ACHN (cell line): ENCODE measurements around the gene ZNF507.

Experiments
- DNase-seq: peaks from one replicate; pipeline ENCODE4 v3.0.0-alpha.2; 2015
- in situ Hi-C: cut with HindIII; loops from 2 replicates; pipeline ENCODE4 v1.10.0; 2017; ENCODE audit warnings: low sequenced_read_pairs, low pct_ligation_motif_present, low pct_unique_long_range_greater_than_20kb

The ZNF507 gene

DNA sequence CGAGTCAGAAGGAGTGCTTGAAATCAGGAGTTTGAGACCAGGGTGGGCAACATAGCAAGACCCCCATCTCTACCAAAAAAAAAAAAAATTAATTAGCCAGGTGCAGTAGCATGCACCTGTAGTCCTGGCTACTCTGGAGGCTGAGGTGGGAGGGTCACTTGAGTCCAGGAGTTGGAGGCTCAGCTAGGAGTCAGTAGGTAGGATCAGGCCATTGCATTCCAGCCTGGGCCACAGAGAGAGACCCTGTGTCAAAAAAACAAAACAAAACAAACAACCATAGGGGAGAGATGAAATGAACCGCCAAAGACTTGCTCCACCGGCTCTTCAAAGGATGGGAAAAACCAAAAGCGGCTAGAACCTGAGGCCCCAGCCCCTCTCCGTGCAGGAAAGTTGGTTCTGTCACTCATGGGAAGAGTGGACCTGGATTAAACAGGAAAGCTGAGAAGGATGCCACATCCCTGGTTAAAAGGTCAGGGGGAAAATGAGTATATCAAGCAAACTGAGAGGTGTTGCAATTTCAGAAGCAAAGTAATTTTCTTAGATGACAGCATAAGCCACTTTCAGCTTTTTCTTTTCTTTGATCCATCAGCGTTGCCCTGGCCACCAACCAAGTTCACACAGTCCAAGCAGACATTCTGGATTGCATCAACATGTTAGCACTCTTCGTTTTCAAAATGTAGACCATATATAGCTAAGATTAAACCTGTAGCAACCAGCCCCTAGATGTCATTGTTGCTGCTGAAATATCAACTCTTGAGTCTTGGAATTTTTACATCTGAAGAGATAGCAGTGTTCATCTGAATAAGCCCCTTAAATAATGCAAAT is 8.9 kb upstream of the ZNF507 start:
- in situ Hi-C loops = no loop called here
- no peak for DNase-seq

DNA sequence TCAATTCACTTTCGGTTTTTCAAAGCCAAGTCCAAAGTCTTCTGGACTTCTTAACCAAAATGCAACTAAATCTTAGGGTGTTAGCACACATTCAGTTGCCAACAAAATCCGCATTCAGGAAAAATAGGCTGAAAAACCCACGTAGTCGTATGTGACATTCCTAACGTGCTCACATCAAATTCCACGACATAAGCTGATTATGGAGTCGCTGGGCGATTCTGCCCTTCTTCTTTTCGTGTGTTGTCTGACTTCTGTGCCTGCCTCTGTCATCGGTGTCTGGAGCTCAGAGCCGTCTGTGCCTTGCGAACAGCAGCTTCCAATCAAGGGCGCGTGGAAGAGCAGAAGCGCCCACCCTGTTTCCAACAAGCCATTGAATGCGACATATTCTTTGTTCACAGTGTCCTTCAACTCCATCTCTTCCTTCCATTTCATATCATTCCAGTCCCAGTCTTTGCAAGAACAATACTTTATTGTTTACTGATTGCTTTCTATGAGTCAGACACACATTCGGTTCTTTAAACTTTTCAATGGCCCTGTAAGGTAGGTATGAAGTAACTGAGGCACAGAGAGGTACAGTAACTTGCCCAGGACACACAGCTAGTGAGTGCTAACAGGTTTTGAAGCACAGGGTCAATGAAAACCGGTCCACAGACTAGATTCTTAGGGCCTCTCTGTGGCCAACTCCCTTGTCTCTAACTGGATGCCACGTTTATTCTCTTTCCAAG is 8.2 kb upstream of the ZNF507 start:
- in situ Hi-C loops = no loop called here

DNA sequence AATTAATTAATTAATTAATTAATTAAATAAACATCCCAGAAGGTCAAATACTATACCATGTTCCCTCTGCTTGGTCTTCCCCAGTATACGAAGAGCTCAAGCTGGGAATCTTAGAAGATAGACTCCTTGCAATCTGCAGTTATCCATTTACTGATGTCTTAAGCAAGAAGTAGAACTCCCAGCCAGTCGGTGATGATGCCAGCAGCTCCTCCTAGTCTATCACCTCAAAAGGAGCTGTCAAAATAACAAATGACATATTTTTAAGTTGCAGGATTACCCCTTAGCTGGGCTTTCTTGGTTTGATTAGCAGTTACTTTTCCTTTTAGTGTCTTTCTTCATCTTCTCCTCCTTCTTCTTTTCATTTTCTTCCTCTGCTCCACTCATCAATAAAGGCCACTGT is 6.0 kb upstream of the ZNF507 start:
- no peak for DNase-seq
- in situ Hi-C loops = no loop called here

More for the DNA sequence above, 8.2 kb upstream of the ZNF507 start:
- DNase-seq = no peak

DNA sequence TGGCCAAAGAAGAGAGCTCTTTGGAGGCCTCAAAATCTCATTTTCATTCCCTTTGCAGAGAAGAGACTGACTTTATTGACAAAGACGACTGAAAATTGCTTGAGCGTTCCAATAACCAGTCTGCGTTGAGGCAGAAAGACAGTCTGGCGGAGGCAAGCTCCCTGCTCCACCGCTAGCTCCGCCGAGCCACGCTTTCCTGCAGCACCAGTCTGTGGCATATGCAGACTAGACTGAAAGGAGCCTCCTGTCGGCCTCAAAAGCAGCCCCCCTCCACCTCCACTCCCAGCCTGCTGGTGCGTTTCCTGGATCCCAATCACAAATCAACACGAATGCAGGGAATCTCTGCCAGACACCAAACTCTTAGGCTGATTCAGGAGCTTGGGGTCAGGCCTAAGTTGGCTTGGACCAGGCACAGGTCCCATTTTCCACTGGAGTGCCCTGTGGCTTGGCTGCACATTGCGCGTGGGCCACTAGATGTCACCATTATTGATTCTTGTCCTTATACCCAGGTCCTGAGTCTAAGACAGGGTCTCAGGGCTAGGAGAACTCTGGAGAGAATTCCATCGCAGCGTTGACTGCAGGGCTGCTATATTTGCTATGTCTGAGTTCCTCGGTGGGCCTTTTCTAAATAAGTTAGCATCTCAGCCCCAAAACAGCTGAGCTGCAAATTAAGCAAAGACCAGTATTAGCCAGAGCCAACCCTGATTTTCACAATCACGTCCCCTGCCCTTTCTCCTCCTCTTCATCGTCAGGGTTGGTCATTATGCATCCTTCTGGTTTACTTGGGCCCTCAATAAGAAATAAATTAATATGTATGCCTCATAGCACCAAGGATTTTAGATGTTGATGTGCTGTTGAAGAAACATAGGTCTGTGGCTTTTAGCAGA is 5.2 kb upstream of the ZNF507 start:
- in situ Hi-C loops = no loop called here
- peak; percentile 40 for DNase-seq

DNA sequence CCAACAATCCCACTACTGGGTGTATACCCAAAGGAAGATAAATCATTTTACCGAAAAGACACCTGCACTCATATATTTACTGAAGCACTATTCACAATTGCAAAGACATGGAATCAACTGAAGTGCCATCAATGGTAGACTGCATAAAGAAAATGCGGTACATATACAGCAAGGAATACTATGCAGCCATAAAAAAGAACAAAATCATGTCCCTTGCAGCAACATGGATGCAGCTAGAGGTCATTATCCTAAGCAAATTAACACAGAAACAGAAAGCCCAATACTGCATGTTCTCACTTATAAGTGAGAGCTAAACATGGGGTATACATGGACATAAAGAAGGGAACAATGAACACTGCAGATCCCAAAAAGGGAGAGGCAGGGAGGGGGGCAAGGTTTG is 2.7 kb upstream of the ZNF507 start:
- no peak for DNase-seq
- in situ Hi-C loops = no loop called here

DNA sequence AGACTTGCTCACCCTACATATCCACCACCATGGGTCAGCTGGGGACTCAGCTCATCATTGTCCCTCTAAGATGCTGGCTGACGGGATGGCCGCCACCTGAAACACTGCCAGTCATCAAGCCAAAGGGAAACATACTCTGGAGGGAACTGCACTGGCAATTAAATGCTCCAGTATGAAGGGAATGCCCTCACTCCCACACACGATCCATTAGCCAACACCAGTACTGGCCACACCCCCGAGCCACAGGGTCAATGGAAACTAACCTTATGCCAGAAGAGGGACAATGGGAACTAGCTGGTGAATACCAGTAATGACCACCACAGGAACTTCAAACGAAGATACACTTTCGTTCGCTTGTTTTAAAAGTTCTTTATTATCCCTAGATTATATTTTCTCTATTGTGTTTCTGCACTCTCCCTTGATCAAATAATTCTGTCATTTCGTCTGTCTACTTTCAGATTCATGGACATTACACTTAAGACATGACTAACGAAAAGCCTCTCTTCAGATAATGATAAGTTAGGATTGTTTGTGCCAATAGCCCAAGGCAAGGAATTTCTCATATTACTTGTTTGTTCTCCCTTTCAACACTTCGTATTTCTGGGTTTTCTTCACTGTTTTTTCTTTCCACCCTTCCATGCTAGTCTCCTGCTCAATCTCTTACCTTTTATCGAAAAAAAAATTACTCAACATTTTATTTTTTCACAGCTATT is 1.7 kb upstream of the ZNF507 start:
- no peak for DNase-seq
- in situ Hi-C loops = no loop called here

DNA sequence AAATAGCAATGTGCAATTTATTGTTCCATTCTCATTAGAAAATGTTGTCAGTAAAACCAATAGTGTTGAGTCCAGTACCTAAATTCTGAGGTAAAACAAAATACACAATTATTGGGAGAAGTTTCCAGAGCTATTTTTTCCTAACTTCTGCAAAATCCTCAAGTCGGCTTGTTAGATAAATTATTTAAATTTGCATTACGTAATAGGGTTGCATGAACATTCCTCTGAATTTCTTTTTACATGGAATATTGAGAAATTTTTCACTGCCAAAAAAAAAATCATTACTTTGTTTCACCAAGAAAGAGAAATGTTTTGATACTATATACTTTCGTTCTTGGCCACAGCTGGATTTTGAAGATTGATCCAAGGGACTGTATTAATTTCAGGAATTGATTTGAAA is 1.5 kb downstream of the ZNF507 start:
- in situ Hi-C loops = no loop called here
- no peak for DNase-seq

DNA sequence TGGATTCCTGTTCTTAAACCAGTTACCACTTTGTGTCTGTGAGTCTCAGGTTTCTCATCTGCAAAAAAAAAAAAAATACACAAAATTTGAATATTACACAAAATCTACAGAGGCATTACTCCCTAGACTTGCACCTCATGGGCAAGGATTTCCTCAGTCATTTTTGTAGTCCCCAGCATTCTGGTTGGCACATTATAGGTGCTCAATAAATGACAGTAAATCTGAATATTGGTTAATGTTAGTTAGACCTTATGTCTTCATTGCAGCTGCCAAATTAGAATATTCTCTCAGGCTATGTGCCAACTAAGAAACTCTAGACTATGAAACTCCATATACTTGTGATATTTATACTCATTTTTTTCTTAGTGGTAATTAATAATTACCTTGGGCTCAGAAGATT is 2.2 kb downstream of the ZNF507 start:
- no peak for DNase-seq
- in situ Hi-C loops = no loop called here

DNA sequence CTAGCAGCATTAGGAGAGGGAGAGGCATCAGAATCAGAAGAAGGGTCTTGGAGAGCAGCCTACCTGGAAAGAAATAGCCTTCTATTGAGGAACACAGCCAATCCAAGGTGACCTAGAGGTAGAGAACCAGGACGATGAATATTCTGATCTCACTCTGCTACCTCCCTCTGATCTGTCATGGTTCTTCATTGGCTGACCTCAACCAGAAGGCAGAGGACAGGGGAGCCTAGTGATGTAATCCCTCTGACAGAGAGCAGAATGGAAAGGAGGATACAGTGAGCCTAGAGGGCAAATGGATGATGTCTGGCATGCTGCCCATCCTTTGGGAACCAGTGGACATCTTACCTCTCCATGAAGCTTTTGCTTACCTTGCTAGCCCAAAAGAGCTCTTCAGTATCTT is 3.6 kb downstream of the ZNF507 start:
- in situ Hi-C loops = no loop called here
- DNase-seq = no peak

DNA sequence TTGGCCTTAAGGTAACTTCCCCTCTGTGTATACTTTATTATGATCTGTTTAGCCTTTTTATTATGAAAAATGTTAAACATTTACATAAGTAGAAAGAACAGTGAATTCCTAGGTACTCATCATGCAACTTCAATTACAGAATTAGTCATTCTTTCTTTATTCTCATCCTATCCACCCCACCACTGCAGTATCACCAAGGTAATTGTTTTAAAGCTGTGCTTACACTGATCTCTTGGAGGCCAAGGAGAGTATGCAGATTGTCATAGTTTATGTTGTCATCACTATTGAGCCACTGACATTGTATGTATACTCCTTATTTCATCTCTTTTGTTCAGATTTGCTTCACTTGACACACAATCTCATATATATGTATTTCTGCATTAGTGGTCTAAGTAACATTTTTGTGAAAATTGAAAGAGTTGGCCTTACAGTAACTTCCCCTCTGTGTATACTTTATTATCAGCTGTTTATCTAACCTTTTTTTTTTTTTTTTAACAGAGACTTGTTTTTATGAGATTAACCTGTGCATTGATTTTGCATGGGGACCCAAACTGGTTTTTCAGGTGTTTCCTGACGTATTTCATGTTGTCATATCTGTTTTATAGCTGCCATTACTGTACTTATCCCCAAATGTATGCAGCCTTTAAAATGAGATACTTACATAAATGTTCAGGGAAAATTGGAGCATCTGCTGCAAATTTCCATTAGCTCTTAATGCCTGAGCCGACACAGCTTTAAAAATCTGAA is 4.5 kb downstream of the ZNF507 start:
- in situ Hi-C loops = no loop called here
- no peak for DNase-seq

DNA sequence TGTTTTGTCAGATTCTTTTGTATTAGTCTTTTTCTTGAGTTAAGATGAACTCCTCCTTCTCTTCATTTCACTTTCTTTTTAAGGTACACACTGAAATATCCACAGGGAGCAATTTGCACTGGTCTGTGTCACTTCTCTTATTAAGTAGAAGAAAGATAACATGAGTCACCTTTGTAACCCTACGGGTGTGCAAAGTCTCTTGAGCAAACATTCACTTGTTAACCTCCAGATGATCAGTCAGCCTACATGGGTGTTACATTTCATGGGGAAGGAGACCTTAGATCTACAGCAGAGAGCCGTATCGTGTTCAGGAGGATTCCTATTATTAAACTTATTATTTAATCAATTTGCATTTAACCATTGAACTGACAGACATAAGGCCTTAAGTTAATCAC is 5.1 kb downstream of the ZNF507 start:
- no peak for DNase-seq
- in situ Hi-C loops = no loop called here

DNA sequence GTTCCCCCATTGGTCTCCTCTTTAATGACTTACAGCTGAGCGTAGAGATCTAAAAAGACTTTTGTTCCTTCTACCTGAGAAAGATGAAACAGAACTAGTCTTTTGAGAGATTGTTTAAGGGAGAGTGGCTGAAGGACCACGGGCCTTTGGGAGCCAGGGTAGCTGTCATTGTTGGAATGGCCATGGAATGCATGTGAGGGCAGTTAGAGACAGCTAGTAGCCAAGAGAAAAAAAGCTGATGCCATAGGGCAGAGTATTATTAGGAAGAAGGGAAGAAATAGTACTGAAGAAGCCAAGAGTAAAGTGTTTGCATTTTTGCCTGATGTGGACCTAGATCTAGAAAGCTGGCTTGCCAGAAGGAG is 5.6 kb downstream of the ZNF507 start:
- DNase-seq = no peak
- in situ Hi-C loops = no loop called here

DNA sequence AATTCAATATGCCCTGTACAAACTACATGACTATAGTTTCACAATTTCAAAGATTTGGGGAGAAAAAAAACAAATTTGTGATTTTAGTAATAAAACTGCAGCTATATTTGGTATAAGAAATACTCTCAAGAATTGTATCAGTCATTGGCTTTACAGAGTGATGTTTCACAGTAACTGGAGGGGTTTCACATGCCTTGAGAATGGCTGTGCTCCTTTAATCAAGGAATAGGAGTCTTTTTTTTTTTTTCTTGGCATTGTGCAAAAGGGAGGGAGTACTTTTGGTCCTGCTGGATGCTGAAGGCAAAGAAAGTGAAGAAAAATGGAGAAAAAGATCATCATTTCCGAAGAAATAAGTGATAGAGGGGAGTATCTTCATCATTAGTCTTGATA is 6.8 kb downstream of the ZNF507 start:
- no peak for DNase-seq
- in situ Hi-C loops = no loop called here

DNA sequence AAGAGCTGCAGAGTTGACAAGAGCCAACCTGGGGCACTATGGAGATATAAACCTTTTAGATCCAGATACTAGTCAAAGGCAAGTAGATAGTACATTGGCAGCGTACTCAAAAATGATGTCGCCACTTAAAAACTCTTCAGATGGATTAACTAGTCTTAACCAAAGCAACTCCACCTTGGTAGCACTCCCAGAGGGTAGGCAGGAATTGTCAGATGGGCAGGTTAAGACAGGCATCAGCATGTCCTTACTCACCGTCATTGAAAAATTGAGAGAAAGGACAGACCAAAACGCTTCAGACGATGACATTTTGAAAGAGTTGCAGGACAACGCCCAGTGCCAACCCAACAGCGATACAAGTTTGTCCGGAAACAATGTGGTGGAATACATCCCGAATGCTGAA is 8.9 kb downstream of the ZNF507 start:
- in situ Hi-C loops = no loop called here
- no peak for DNase-seq

DNA sequence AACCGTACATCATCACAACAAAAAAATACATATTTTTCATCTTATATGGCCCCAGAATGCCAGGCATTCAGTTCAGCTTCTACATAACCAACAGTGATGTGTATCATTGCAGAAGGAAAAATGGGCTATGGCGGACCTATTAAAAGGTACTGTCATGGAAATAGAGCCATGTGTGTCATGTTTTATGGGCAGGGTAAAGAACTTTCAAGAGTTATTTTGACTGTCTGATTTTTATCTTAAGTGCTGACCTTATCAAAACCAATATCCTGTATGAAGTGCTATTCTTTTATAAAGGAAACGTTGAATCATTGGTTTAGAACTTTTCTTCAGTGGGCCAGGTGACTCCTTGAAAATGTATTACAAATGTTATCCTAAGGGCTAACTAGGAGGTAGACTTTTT is 9.9 kb downstream of the ZNF507 start:
- no peak for DNase-seq
- in situ Hi-C loops = no loop called here

DNA sequence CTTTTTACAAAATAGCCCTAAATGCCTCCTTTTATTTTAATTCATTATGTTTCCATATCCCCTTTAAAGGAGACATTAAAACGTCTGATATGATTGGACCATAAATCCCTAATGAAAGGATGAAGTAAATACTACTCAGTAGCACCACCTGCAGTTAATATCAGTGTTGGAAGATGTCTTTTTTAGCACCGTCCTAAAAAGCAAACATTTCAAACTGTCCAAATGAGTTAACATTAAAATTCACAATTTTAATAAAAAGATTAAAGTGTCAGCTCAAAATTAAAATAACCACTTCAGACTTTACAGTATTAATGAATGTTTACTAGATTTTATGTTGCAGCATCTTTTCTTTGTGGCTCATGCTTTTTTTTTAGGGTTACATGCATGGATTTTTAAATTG is 12.3 kb downstream of the ZNF507 start:
- no peak for DNase-seq
- in situ Hi-C loops = no loop called here

DNA sequence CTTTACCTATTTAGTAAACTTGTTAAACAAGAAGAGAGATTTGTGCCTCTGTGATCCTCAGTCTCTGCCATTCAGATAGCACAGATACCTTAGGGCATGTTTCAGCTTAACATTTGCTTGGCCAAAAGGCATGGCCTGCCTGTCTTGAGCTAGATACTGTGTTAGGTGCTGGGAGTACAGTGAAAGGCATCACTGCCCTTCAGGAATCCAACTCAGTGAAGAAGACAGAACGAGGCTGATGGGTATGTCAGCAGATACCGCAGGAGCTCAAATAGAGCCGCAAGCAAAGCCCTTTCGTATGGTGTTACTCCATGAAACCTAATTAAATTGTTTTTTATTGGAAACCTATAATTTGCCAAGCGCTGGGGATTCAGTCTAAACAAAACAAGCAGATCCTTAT is 12.9 kb downstream of the ZNF507 start:
- no peak for DNase-seq
- in situ Hi-C loops = no loop called here

DNA sequence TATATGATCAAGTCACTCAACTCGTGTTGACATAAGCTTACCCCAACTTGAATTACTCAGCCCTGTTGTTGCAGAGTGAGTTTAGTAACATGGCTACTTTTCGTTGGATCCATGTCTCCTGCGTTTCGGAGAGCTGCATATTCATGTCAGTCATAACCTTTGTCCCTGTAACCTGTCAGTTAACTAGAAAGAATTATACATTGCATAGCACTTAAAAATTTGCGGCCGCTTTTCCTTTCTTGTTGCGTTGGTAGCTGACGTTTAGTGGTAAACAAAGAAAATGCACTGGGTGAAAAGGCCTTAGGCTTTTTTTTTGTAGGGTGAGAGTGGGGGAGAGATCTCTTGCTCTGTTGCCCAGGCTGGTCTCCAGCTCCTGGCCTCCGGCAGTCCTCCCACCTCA is 14.2 kb downstream of the ZNF507 start:
- no peak for DNase-seq
- in situ Hi-C loops = no loop called here
